Measurements from ENCODE around the gene RRAD. TPM values are rescaled to one million over a fixed set of nuclear protein-coding genes. Genes with fewer than 3 reads are reported as not detected.
A peak's percentile ranks its signal among the peaks of the same experiment; 100 is the strongest.
"Not testable (repeated sequence)": the region's sequence is repeated elsewhere in the genome, so short reads cannot be mapped to it uniquely, and the experiment has no call there.

Gene RRAD
- polyA plus RNA-seq, 1 experiment, result 3.8 TPM

- H3K36me3 ChIP-seq (ENCODE audit: control insufficient read depth, insufficient read depth, low read length), result peaks cover 35% of the 10 kb centered on the region
- POLR2A ChIA-PET, result no interaction called here
- CTCF ChIA-PET, result interaction anchor here (0.6 to 1.5 kb wide), 4 partner anchors 10 to 160 kb away, joined by 3 to 4 read pairs (median 4); no protein-coding TSS in a partner anchor
Observed at GRCh38 chr16:66936889-66937554, 11.7 kb upstream of the RRAD start.

GRCh38 chr16:66936462-66936861 is 11.1 kb upstream of the RRAD start:
- no peak for DNase-seq (ENCODE audit: low read depth)
- POLR2A ChIA-PET, result no interaction called here
- CTCF ChIA-PET, result interaction anchor here (0.7 to 1.9 kb wide), 4 partner anchors 11 to 41 kb away, joined by 3 to 6 read pairs (median 4); no protein-coding TSS in a partner anchor
- TF ChIP-seq, protein P1, sequence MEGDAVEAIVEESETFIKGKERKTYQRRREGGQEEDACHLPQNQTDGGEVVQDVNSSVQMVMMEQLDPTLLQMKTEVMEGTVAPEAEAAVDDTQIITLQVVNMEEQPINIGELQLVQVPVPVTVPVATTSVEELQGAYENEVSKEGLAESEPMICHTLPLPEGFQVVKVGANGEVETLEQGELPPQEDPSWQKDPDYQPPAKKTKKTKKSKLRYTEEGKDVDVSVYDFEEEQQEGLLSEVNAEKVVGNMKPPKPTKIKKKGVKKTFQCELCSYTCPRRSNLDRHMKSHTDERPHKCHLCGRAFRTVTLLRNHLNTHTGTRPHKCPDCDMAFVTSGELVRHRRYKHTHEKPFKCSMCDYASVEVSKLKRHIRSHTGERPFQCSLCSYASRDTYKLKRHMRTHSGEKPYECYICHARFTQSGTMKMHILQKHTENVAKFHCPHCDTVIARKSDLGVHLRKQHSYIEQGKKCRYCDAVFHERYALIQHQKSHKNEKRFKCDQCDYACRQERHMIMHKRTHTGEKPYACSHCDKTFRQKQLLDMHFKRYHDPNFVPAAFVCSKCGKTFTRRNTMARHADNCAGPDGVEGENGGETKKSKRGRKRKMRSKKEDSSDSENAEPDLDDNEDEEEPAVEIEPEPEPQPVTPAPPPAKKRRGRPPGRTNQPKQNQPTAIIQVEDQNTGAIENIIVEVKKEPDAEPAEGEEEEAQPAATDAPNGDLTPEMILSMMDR (IDR thresholded peaks at IDR 0.05; ENCODE audit: insufficient read depth, low read depth, low read length), result no peak
- Histone ChIP-seq H3K4me3 (ENCODE audit: low read depth, low read length) (no peak overlapping the region), H3K36me3 (ENCODE audit: control insufficient read depth, insufficient read depth, low read length) (peaks cover 31% of the 10 kb centered on the region), H3K27me3 (ENCODE audit: control insufficient read depth, insufficient read depth, low read length) (no peaks in the 10 kb centered on the region)

More at GRCh38 chr16:66936889-66937554, 11.7 kb upstream of the RRAD start:
- DNase-seq (ENCODE audit: low read depth), result no peak
- Histone ChIP-seq H3K4me3 (ENCODE audit: low read depth, low read length) (no peak overlapping the region), H3K27me3 (ENCODE audit: control insufficient read depth, insufficient read depth, low read length) (no peaks in the 10 kb centered on the region)
- TF ChIP-seq, protein P1 (IDR thresholded peaks at IDR 0.05; ENCODE audit: insufficient read depth, low read depth, low read length), result no peak

GRCh38 chr16:66935314-66936011 is 10.1 kb upstream of the RRAD start, which contains the start of gene CES2:
Gene CES2 (plus strand): TSS chr16:66935516. CDS start chr16:66935636, 120 bp downstream.
- no peak for DNase-seq (ENCODE audit: low read depth)
- TF ChIP-seq, protein P1 (IDR thresholded peaks at IDR 0.05; ENCODE audit: insufficient read depth, low read depth, low read length), result no peak
- Histone ChIP-seq H3K27me3 (ENCODE audit: control insufficient read depth, insufficient read depth, low read length) (no peaks in the 10 kb centered on the region), H3K4me3 (ENCODE audit: low read depth, low read length) (peak within 1 kb of the TSS; percentile 74), H3K36me3 (ENCODE audit: control insufficient read depth, insufficient read depth, low read length) (peaks cover 23% of the 10 kb centered on the region)
- CTCF ChIA-PET, result interaction anchor here (1.0 to 1.9 kb wide), 2 partner anchors 12 to 40 kb away, joined by 3 to 6 read pairs; no protein-coding TSS in a partner anchor
- POLR2A ChIA-PET, result no interaction called here

DNA sequence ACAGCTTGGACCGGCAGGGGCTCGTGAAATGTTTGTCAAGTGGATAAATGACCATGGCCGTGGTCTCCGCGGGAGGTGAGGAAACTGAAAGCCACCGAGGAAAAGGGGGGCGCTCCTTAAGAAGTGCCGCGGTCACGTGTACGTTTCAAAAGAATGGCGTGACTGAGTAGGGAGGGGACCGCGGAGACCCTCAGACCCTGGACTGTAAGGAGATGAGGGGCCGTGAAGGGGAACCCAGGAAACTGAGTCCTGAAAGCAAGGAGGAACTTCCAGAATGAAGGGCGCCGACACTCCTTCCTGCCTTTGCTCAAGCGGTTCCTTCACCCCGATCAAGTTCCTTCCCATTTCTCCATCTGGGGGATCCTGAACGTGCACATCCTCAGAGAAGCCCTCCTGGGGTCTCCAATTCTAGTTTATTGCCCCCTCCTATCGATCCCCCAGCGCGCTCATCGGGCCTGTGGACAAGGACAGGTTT is 9.5 kb upstream of the RRAD start:
- POLR2A ChIA-PET; DNase-seq (ENCODE audit: low read depth); H3K27me3 ChIP-seq (ENCODE audit: control insufficient read depth, insufficient read depth, low read length): not testable (repeated sequence)
- CTCF ChIA-PET, result interaction anchor here (1.5 to 1.9 kb wide), 2 partner anchors 19 to 40 kb away, joined by 3 to 6 read pairs; no protein-coding TSS in a partner anchor
- H3K4me3 ChIP-seq (ENCODE audit: low read depth, low read length), result peak overlapping the region; percentile 74
- H3K36me3 ChIP-seq (ENCODE audit: control insufficient read depth, insufficient read depth, low read length), result peaks cover 21% of the 10 kb centered on the region

DNA sequence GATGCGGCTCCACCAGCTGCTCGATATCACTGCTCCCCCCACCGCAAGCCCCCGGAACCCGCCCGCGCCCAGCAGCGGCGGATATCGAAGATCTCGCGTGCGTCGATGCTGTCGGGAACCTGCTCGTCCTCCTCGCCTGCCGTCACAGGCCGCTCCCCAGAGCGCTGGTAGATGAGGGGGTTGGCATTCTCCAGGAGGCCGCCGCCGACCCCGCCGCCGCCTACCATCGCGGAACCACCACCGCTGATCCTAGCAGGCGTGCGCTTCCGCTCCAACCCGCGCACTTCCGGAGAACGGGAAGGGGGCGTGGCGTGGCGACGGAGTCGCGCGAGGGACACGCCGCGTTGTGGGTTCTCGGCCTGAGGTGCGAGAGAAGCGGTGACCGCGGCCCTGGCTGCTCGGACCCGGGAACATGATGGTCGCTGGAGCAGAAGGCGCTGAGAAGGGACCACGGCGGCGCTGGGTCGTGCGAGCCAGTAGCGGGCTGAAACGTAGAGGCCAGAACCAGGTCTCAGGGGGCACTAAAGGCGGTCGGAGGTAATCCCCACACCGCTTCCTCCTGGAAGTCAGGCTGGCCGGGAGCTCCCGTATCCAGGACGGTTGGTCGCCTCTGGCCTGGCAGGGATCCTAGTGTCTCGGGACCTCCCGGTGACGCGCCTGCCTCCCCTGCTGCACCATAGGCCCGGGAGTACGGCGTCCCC is 9.0 kb upstream of the RRAD start, which contains the start of gene CIAO2B:
Gene CIAO2B, minus strand, starts transcription at position 265 of the 701 bp plus-strand sequence. Its CDS starts 38 bp downstream, at position 227.
- TF ChIP-seq, protein P1 (IDR thresholded peaks at IDR 0.05; ENCODE audit: insufficient read depth, low read depth, low read length), result no peak
- DNase-seq (ENCODE audit: low read depth), result no peak
- ChIA-PET POLR2A (no interaction called here), CTCF (interaction anchor here (0.6 to 4.8 kb wide), 5 partner anchors 20 to 43 kb away, joined by 3 to 29 read pairs (median 4); no protein-coding TSS in a partner anchor)
- Histone ChIP-seq H3K36me3 (ENCODE audit: control insufficient read depth, insufficient read depth, low read length) (peaks cover 18% of the 10 kb centered on the region), H3K4me3 (ENCODE audit: low read depth, low read length) (peak within 1 kb of the TSS; percentile 74), H3K27me3 (ENCODE audit: control insufficient read depth, insufficient read depth, low read length) (no peaks in the 10 kb centered on the region)
